Stimulated activated CD8-positive, alpha-beta memory T cell treated with anti-CD3 and anti-CD28 coated beads, Interleukin-12 subunit alpha, Interleukin-12 subunit beta, amount 100 ng/mL, for 1 hour (primary cell): Measurements from ENCODE around the gene GRK6.
"Not testable (repeated sequence)": the region's sequence is repeated elsewhere in the genome, so short reads cannot be mapped to it uniquely, and the experiment has no call there.

Source experiments
- DNase-seq: peaks from one replicate; pipeline ENCODE4 v3.0.0-alpha.2; 2020; ENCODE audit warnings: low read depth

GRK6 gene

GRCh38 chr5:177399997-177400868 lies 26.2 kb upstream of the GRK6 start, which contains the start of gene PFN3:
Gene PFN3, minus strand, starts transcription at chr5:177400661. Its CDS starts 85 bp downstream, at chr5:177400576.
- DNase-seq = no peak

DNA sequence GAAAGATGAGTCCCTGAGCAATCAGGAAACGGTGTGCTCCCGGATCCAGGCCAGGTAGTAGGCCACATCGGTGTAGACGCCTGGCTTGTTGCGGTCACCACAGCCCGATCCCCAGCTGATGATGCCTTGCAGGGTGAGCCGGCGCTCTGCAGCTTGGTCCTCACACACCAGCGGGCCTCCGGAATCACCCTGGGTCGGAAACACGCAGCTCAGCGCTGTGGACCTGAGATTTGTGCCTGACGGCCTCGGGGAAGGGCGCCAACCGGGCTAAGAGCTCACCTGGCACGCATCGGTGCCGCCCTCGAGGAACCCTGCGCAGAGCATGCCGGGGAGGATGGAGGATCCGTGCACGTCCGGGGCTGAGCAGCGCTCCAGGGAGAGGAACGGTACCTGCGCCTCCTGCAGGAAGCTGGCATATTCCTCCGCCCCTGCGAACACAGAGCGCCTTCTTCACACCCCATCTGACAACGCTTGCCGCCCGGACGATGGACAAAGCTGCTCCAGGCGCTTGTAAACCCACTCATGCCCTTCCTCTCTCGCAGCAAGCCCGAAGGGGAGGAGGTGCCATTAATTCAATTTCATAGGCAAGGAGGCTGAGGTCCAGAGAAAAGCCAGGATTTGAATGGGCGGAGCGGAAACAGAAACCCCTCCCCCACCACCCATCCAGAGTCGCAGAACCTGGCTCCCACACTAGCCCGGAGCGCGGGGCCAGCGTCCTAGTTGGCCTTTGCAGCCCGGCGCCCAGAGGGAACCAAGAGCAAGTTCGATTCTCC lies 24.0 kb upstream of the GRK6 start:
- DNase-seq = peak; percentile 48

- DNase-seq = no peak
Measured at GRCh38 chr5:177403102-177403791, 23.2 kb upstream of the GRK6 start.

DNA sequence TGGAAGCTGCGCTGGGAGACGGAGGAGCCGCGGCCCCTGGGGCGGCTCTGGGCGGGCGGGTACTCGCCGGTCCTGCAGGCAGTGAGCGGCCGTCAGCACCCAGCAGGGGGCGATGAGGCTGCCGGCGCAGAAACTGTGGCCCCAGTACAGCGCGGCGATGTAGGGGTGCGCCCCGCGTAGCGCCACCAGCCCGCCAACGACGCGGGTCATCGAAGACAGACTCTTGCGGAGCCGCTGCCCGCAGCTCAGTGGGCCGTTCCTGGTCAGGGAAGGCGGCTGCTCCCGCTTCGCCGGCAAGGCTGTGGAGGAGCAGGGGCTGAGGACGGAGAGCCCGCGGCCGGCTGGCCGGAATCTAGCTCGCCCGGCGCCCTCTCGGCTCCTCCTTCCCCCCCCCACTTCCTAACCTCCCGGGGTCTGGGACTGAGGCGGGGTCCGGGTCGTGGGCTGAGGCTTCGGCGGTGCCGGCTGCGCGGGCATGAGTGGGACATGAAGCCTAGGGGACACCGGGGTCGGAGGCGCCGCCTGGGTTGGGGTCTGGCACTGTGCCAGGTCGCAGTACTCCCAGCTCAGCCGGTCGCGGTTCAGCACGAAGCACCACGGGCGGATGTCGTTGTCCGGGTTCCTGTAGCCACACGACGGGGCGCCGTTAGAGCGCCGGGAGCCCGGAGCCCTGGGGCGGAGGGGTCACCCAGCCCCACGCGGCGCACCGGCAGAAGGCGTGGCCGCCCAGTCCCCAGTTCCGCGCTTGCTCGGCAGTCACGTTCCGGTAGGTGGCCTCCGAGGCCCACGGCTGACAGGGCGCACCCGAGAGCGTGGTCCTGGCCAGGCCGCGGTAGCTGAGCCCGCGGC lies 22.5 kb upstream of the GRK6 start:
- DNase-seq = peak; percentile 75

- DNase-seq = no peak
Measured at GRCh38 chr5:177404641-177405179, 21.8 kb upstream of the GRK6 start.

DNA sequence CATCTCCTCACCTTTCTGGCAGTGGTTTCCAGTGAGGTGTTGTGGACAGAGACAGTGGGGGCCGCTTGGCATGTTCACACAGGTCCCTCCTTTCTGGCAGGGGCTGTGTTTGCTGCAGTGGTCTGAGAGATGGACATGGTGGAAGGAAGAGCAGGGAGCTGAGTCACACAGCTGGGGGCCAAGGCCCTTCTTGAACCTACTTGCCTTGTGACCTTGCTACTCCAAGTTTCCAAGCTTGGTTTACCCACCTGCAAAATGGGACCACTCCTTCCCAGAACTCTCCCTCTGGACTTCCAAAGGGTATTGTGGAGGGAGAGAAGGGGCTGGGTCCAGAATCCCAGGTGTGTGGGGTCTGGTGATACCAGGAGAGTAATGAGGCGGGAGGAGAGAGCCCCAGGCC lies 21.2 kb upstream of the GRK6 start:
- no peak for DNase-seq

- no peak for DNase-seq
Measured at GRCh38 chr5:177405805-177406204, 20.7 kb upstream of the GRK6 start.

DNA sequence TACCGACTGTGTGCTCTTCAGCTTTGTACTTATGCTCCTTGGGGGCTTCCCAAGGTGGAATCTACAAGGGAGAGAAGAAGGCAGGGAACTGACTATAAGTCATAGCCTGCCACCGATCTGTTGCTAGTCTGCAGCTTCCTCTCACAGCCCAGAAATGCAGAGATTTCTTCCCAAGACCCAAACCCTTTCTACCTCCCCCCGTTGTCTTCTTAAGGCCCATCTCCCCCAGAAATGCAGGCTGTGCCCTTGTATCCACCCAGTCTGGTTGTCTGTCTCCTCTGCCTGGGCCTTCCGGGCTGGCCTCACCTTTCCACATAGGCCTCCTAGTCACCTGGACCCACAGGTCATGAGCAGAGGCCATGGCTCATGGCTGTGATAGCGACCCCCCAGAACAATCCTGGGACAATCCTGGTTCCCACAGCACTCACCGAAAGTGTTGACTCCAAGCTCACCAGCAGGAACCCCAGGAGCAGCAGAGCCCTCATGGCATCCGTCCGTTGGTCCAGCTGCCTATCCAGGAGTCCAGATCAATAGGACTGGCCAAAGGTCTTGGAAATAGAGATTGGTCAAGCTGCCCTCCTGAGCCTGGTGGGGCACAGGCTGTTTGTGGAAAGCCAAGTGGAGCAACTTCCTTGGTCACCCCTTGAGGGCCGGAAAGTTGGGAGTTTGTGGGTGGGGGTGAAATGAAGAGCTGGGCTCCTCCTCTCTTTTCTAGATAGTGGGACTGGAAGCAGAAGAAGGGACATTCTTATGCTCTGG lies 17.3 kb upstream of the GRK6 start, which contains the start of gene F12:
TSS of gene F12 (minus strand) at position 522 of the 759 bp plus-strand sequence. CDS start at position 485, 37 bp downstream.
- DNase-seq = no peak

DNA sequence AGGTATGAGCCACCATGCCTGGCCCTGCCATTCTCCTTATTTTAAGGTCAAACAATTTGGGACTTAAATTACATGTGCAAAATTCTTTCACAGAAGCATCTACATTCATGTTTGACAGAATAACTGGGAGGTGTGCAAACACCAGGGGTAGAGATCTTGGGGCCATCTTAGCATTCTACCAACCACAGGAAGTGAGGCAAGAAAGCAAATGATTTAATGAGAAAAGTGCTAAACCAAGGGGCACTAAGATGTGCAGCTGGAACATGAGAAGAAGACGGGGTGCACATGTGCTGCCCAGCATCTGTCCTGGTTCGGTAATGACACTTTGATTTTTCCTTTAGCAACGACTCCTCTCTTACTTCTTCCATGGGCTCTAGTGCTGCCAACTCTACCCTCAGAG lies 15.9 kb upstream of the GRK6 start:
- DNase-seq = no peak

DNA sequence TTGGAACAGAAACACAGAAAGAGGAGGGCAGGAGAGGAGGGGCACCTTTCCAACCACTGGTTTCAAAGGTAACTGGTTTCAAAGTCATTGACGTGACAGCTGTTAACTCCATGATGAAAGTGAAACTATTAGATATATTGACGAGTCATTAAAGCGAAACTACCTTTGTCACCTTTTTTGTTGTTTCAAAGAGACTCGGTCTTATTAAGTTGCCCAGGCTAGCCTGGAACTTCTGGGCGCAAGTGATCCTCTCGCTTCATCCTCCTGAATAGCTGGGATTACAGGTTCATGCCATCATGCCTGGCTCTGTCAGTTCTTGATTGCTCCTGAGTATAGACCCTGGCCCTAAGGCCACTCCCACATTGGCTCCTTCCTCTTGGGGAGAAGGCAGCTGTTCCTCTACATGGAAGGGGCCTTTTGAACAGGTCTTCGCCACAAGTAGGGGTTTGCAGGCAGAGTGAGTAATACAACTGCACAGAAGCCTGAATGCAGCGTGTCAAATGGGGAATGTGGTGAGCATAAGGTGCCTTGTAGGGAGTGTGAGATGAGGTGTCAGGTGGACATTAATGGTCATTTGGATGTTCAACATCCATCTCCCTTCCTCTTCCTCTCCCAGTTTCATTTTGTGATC lies 13.8 kb upstream of the GRK6 start:
- DNase-seq = no peak

- no peak for DNase-seq
Measured at GRCh38 chr5:177414481-177414880, 12.0 kb upstream of the GRK6 start.

- not testable (repeated sequence) for DNase-seq
Measured at GRCh38 chr5:177417081-177417480, 9.4 kb upstream of the GRK6 start.

DNA sequence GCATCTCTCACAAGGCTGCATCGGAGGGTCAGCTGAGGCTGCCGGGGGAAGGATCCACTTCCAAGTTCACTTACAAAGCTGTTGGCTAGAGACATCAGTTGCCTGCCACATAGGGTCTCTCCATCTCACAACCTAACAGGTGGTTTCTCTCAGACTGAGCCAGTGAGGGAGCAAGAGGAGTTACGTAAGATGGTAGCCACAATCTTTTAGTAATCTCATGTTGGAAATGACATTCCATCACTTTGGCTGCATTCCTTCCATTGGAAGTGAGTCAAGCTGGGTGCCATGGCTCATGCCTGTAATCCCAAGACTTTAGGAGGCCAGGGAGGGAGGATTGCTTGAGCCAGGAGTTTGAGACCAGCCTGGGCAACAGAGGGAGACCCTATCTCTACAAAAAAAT lies 7.4 kb upstream of the GRK6 start:
- no peak for DNase-seq

DNA sequence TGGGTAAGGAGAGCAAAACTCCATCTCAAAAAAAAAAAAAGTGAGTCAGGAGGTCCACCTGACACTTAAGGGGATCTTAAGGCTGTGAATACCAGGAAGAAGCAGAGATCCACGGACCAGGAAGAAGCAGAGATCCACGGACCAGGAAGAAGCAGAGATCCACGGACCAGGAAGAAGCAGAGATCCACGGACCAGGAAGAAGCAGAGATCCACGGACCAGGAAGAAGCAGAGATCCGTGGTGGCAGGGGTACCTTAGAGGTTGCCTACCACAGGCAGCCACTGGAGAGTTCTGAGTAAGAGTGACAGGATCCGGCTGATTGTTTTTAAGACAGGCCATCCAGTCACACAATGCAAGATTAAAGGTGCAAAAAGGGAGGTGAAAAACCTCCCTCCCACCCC lies 6.0 kb upstream of the GRK6 start:
- DNase-seq = not testable (repeated sequence)

- DNase-seq = no peak
Measured at GRCh38 chr5:177421062-177421798, 5.2 kb upstream of the GRK6 start.

- no peak for DNase-seq
Measured at GRCh38 chr5:177423671-177424070, 2.8 kb upstream of the GRK6 start.

GRCh38 chr5:177425196-177425800 lies 1.2 kb upstream of the GRK6 start:
- DNase-seq = no peak

DNA sequence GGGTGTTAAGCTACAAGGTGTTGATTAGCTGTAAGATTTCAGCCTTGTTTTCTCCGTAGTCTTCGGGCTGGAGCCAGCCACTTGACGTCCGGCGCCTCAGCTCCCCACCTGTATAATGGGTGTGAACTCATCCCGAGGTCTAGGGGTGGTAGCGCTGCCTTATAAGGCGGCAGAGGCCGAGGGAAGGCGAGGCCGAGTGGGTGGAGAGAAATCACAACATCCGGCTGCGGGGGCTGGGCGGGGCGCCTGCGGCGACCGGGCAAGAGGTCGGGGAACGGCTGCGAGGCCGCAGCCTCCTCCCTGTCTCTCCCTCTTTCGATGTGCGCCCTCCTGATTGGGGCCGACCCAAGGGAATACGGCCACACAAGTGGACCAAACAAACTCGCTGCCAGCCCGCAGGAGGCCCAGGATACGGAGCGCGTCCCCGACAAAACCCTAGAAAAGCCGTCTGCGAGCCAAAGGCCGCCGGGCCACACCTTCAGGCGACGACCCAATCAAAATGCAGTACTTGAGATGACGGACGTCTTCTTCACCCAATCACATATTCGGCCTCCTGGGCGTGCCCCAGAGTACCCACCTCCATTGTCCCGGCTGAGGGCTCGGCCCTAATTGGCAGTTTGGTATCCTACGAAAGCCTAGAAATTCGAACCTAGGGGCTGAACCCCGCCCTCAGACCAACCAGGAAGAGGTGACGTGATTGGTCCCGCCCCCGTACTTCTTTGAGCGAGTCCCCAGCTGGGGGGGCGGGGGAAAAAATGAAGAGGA lies 493 bp upstream of the GRK6 start:
- peak; percentile 100 for DNase-seq
